ENCODE measurements around the gene GAS2L3.

DNA sequence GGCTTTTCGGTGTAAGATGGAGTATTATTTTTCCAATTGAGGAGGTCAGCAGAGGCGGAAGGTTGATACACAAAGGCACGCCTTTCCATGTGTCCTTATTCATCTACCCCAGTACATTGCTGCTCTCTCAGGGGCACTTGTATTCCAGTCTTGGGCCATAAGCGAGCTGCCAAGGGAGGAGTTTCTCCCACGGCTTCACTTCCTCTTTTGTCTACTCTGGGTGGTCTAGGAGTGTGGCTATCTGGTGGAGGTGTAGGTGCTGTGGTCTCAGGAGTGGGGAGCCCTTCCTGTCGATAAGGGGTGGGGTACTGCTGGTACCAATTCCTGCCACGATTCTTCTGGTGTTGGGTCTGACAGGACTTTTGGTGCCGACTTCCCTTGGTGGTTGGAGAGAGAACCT lies 73.4 kb downstream of the GAS2L3 start:
- TF ChIP-seq POLR2A (IDR thresholded peaks at IDR 0.05; ENCODE audit: low read length) = no peak
- no peak for TF ChIP-seq GATA1 (IDR thresholded peaks at IDR 0.05; ENCODE audit: low read depth, low read length)
